Measurements from ENCODE around the gene DNAJC25. TPM values are rescaled to one million over a fixed set of nuclear protein-coding genes. Genes with fewer than 3 reads are reported as not detected.
A peak's percentile ranks its signal among the peaks of the same experiment; 100 is the strongest.

Gene DNAJC25
- total and polyA plus RNA-seq, 12 donors, result 9.1 to 36.0 (median 15.5) TPM

DNA sequence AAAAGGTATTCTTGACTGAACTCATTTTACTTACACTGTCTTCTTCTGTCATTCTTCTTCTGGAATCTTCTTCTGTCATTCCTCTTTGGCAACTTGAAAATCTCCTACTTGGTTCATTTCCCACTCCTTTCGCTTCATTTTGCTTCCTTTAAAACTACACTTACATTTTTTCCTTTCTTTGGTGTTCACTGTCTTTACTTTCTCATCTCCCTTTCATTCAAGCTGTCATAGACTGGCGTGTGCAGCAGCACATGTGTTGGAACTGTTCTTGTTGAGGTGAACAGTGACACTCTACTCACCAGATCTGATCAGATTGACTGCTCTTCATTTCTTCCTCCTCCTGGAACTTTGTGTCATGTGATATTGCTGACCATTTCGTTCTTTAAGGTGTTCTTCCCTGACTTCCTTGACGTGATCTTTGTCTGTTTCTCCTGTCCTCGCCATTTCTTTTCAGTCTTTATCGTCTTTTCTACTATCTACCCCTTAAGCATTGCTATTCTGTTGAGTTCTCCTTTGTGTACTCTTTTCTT lies 6.4 kb downstream of the DNAJC25 start:
- no peak overlapping the region for H3K4me3 ChIP-seq
- H3K36me3 ChIP-seq (replicated peaks in 1 of 2), result no peaks in the 10 kb centered on the region
- WGBS, 4 donors, result 44 to 62% (median 55%) methylated on average over 6 of the region's 6 CpGs
- TF ChIP-seq POLR2A (IDR thresholded peaks at IDR 0.05), result no peak
- peak overlapping the region in 4 of 5 donors; percentile 3 to 52 (median 20) for H3K27ac ChIP-seq
- H3K9me3 ChIP-seq (replicated peaks in 1 of 3), result no peaks in the 10 kb centered on the region
- peaks cover 8 to 61% of the 10 kb centered on the region in 2 donors for H3K4me1 ChIP-seq (replicated peaks in 1 of 2)
- no peak for DNase-seq
- intact Hi-C loops (cut with DNase I), result no loop called here
- no peaks in the 10 kb centered on the region for H3K27me3 ChIP-seq

DNA sequence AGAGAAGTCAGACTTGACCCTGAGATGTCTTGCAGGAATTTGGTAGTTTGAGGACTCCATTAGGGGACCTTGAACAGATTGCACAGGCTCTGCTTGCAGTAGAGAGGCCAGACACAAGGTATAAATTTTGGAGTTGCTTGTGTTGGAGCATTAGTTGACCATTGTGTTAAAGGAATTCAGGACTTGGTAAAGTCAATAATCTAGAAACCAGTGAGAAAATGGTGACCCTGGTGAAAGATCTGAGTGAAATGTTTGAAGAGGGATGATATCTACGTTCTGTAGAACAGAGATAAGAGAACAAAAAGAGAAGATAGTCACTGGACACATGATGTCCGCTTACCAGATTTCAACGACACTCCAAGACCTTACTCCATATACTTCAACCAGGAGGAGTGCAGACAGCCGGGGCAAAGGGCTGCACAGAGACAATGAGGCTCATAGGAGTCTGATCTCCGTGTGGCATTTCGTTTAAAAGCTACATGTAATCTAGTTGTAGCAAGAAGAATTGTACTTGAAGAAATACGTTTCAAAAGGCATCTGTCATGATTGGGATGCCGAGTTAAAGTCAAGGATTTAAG lies 13.2 kb downstream of the DNAJC25 start:
- Histone ChIP-seq H3K27ac (peak overlapping the region in 3 of 5 donors; percentile 1 to 65 (median 2)), H3K36me3 (replicated peaks in 1 of 2) (peaks cover 0 to 6% of the 10 kb centered on the region in 2 donors), H3K27me3 (no peaks in the 10 kb centered on the region), H3K4me1 (replicated peaks in 1 of 2) (peaks cover 21 to 22% of the 10 kb centered on the region in 2 donors), H3K4me3 (no peak overlapping the region), H3K9me3 (replicated peaks in 1 of 3) (no peaks in the 10 kb centered on the region)
- TF ChIP-seq POLR2A (IDR thresholded peaks at IDR 0.05), result no peak
- TF ChIP-seq, protein P1, sequence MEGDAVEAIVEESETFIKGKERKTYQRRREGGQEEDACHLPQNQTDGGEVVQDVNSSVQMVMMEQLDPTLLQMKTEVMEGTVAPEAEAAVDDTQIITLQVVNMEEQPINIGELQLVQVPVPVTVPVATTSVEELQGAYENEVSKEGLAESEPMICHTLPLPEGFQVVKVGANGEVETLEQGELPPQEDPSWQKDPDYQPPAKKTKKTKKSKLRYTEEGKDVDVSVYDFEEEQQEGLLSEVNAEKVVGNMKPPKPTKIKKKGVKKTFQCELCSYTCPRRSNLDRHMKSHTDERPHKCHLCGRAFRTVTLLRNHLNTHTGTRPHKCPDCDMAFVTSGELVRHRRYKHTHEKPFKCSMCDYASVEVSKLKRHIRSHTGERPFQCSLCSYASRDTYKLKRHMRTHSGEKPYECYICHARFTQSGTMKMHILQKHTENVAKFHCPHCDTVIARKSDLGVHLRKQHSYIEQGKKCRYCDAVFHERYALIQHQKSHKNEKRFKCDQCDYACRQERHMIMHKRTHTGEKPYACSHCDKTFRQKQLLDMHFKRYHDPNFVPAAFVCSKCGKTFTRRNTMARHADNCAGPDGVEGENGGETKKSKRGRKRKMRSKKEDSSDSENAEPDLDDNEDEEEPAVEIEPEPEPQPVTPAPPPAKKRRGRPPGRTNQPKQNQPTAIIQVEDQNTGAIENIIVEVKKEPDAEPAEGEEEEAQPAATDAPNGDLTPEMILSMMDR (IDR thresholded peaks at IDR 0.05), result no peak
- 65 to 76% (median 67%) methylated on average over 8 of the region's 8 CpGs for WGBS, 4 donors
- intact Hi-C loops (cut with DNase I), result no loop called here
- DNase-seq, result peak in 1 of 7 donors; percentile 19

DNA sequence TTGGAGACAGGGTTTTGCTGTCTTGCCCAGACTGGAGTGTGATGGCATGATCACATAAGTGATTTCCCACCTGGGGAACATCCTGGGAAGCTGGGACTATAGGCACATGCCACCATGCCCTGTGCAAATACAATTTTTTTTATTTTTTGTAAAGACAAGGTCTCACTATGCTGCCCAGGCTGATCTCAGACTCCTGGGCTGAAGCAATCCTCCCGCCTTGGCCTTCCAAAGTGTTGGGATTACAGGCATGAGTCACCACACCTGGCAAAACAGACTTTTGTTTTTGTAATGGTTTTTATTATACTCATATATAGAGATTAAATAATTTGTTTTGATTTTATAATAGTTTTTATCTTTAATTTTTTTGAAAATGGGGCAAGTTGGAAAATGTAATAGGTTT lies 14.7 kb downstream of the DNAJC25 start:
- H3K4me1 ChIP-seq (replicated peaks in 1 of 2), result peaks cover 21% of the 10 kb centered on the region in 2 donors
- no peak overlapping the region for H3K4me3 ChIP-seq
- peaks cover 0 to 14% of the 10 kb centered on the region in 2 donors for H3K36me3 ChIP-seq (replicated peaks in 1 of 2)
- H3K9me3 ChIP-seq (replicated peaks in 1 of 3), result no peaks in the 10 kb centered on the region
- peak overlapping the region in 2 of 5 donors; percentile 12 to 37 for H3K27ac ChIP-seq
- intact Hi-C loops (cut with DNase I), result no loop called here
- no peaks in the 10 kb centered on the region for H3K27me3 ChIP-seq
- 57 to 84% (median 64%) methylated on average over 1 of the region's 1 CpG for WGBS, 4 donors
- TF ChIP-seq POLR2A (IDR thresholded peaks at IDR 0.05), result no peak
- TF ChIP-seq, protein P1 (IDR thresholded peaks at IDR 0.05), result no peak
- peak in 6 of 7 donors; percentile 45 to 66 (median 57) for DNase-seq

DNA sequence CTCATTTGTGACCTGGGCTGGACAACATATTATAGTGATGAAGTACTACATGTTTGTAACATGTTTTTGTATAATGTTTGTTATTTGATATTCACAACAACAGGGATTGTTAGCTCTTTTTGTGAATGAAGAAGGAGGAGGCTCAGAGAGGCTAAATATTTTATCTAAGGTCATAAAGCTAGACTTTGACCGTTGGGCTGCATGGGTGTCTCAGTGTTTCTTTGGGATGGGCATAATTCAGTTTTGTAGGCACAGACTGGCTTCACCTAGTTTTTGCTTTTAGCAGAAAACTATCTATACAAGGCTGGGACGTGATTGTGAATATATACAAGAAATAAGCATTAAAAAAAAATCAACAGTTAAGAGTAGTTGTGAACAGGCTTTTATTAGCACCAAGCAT lies 15.3 kb downstream of the DNAJC25 start:
- 72 to 86% (median 78%) methylated on average over 2 of the region's 2 CpGs for WGBS, 4 donors
- intact Hi-C loops (cut with DNase I), result no loop called here

More for the DNA sequence above, 15.3 kb downstream of the DNAJC25 start:
- TF ChIP-seq, protein P1 (IDR thresholded peaks at IDR 0.05), result no peak
- TF ChIP-seq POLR2A (IDR thresholded peaks at IDR 0.05), result no peak
- no peaks in the 10 kb centered on the region for H3K9me3 ChIP-seq (replicated peaks in 1 of 3)
- no peaks in the 10 kb centered on the region for H3K27me3 ChIP-seq
- no peak for DNase-seq
- no peak overlapping the region for H3K4me3 ChIP-seq
- peak overlapping the region in 1 of 5 donors; percentile 22 for H3K27ac ChIP-seq
- peaks cover 0 to 14% of the 10 kb centered on the region in 2 donors for H3K36me3 ChIP-seq (replicated peaks in 1 of 2)
- H3K4me1 ChIP-seq (replicated peaks in 1 of 2), result peaks cover 21% of the 10 kb centered on the region in 2 donors
